HepG2 (cell line): Measurements from ENCODE around the gene NPC1. TPM values are rescaled to one million over a fixed set of nuclear protein-coding genes. Genes with fewer than 3 reads are reported as not detected.

Experiments used
- ATAC-seq: fragments of 200-7000 bp; cut with Tn5 transposase; 3 replicates; pipeline ENCODE4 v1.9.1; 2020; ENCODE audit warnings: mild to moderate bottlenecking, moderate library complexity
- BruUV-seq: library from RNA; stranded (reverse); fragments of 400-500 nt; replicated peaks from 2 replicates; lab custom pipeline; 2021; lab: Mats Ljungman, UMichigan
- CTCF ChIA-PET: fragments of 300-600 bp; formaldehyde crosslinking; extraction: SDS; loops from one replicate; lab custom pipeline; 2021; ENCODE audit warnings: low total read pairs, inconsistent platforms, low intra/inter-chr PET ratio; lab: Yijun Ruan, JAX
- POLR2A ChIA-PET: fragments of 350-600 bp; sonication (Branson Sonifier 250); formaldehyde crosslinking; loops from one replicate; lab custom pipeline; 2020; ENCODE audit warnings: antibody characterized with exemption, inconsistent platforms; lab: Yijun Ruan, JAX
- DNase-seq: peaks from one replicate; pipeline ENCODE4 v3.0.0-alpha.2; 2015; ENCODE audit warnings: low spot score
- FAIRE-seq: peaks from 3 replicates; lab custom pipeline; 2011; peaks lifted over from hg19 to GRCh38; lab: Jason Lieb, UNC
- H2AFZ ChIP-seq: one replicate; pipeline ENCODE4 v1.6.1; 2011; ENCODE audit warnings: low read length, inconsistent platforms
- H3K27ac ChIP-seq: fragments of 300-600 bp; 3 replicates; pipeline ENCODE4 v1.8.0; 2011; ENCODE audit warnings: mixed run types, mild to moderate bottlenecking, mixed read lengths, low read length, inconsistent platforms; ENCODE audit not compliant: insufficient read depth; ENCODE audit errors: extremely low read length
- H3K27me3 ChIP-seq, 2 experiments: fragments of 200-600 bp in 1 of 2; 2 replicates in 1 of 2; 3 replicates in 1 of 2; pipeline versions ENCODE4 v1.6.0 to v1.8.0; 2011; ENCODE audit warnings: low read length in 2 of 2, mild to moderate bottlenecking in 2 of 2, moderate library complexity in 2 of 2, inconsistent platforms in 1 of 2; ENCODE audit not compliant: insufficient read depth in 2 of 2, control insufficient read depth in 1 of 2
- H3K36me3 ChIP-seq, 2 experiments: fragments of 200-600 bp in 1 of 2; replicated peaks in 1 of 2; 2 replicates in 1 of 2; 3 replicates in 1 of 2; pipeline versions ENCODE4 v1.5.1 to v1.8.0; 2011; ENCODE audit warnings: low read length in 2 of 2, inconsistent platforms in 1 of 2; ENCODE audit not compliant: insufficient read depth in 2 of 2, control insufficient read depth in 1 of 2
- H3K4me1 ChIP-seq: 2 replicates; pipeline ENCODE4 v1.5.1; 2012; ENCODE audit warnings: low read length, inconsistent platforms; ENCODE audit not compliant: insufficient read depth
- H3K4me2 ChIP-seq: 2 replicates; pipeline ENCODE4 v1.6.0; 2011; ENCODE audit warnings: low read depth, low read length, inconsistent platforms
- H3K4me3 ChIP-seq, 3 experiments: fragments of 200-600 bp in 1 of 3; sonication (generic), shearing (Covaris generic) in 1 of 3; replicated peaks in 1 of 3; 2 replicates each; pipeline ENCODE4 v1.5.1; 2011 to 2016; ENCODE audit warnings: low read length in 3 of 3, inconsistent platforms in 2 of 3, low read depth in 2 of 3, mild to moderate bottlenecking in 2 of 3, control low read depth in 1 of 3, mixed read lengths in 1 of 3; ENCODE audit not compliant: insufficient read depth in 1 of 3
- H3K79me2 ChIP-seq: one replicate; pipeline ENCODE4 v1.6.1; 2011; ENCODE audit warnings: low read length, inconsistent platforms; ENCODE audit not compliant: insufficient read depth
- H3K9ac ChIP-seq: 2 replicates; pipeline ENCODE4 v1.6.0; 2011; ENCODE audit warnings: mild to moderate bottlenecking, low read depth, low read length, inconsistent platforms; ENCODE audit not compliant: insufficient read depth
- H3K9me3 ChIP-seq: 2 replicates; pipeline ENCODE4 v1.5.1; 2012; ENCODE audit warnings: mild to moderate bottlenecking, low read length
- H4K20me1 ChIP-seq: 2 replicates; pipeline ENCODE4 v1.6.0; 2011; ENCODE audit warnings: inconsistent platforms, mild to moderate bottlenecking, low read length, moderate library complexity; ENCODE audit not compliant: insufficient read depth
- FLYWCH1 ChIP-seq: sonication (generic); formaldehyde crosslinking; IDR thresholded peaks from 2 replicates; pipeline ENCODE4 v1.8.1; 2023; ENCODE audit warnings: mild to moderate bottlenecking, missing genetic modification reagents
- HMGXB4 ChIP-seq, 2 experiments: sonication (generic) in 1 of 2; formaldehyde crosslinking in 1 of 2; IDR thresholded peaks; 2 replicates each; pipeline versions ENCODE4 v1.4.0 to v1.6.1; 2018 to 2020; ENCODE audit warnings: missing genetic modification reagents in 2 of 2, borderline replicate concordance in 1 of 2, low read depth in 1 of 2, mild to moderate bottlenecking in 1 of 2, missing biosample characterization in 1 of 2
- PHF8 ChIP-seq: sonication (generic); formaldehyde crosslinking; IDR thresholded peaks from 2 replicates; pipeline ENCODE4 v1.5.0; 2020; ENCODE audit warnings: missing genetic modification reagents
- REST ChIP-seq, 2 experiments: IDR thresholded peaks; 2 replicates each; pipeline ENCODE4 v1.6.1; 2011 to 2012; ENCODE audit warnings: low read length in 2 of 2, borderline replicate concordance in 1 of 2, low read depth in 1 of 2, mild to moderate bottlenecking in 1 of 2, moderate library complexity in 1 of 2
- ZNF224 ChIP-seq: sonication (generic); formaldehyde crosslinking; IDR thresholded peaks from 2 replicates; pipeline ENCODE4 v1.5.0; 2020; ENCODE audit warnings: mild to moderate bottlenecking, missing genetic modification reagents
- ZNF235 ChIP-seq: sonication (generic); formaldehyde crosslinking; IDR thresholded peaks from 2 replicates; pipeline ENCODE4 v1.8.1; 2023; ENCODE audit warnings: mild to moderate bottlenecking, missing genetic modification reagents, borderline replicate concordance
- ZNF318 ChIP-seq: sonication (generic); formaldehyde crosslinking; IDR thresholded peaks from 2 replicates; pipeline ENCODE4 v1.4.0; 2020; ENCODE audit warnings: mild to moderate bottlenecking, missing genetic modification reagents
- ZSCAN29 ChIP-seq: sonication (generic); formaldehyde crosslinking; conservative IDR thresholded peaks from 2 replicates; pipeline ENCODE4 v1.4.0; 2020; ENCODE audit warnings: mild to moderate bottlenecking, missing genetic modification reagents
- WGBS: methylation state at CpG from one replicate; pipeline ENCODE4 v1.1.6; 2017; ENCODE audit warnings: low lambda C conversion rate; 5-methylcytosine and 5-hydroxymethylcytosine counted together
- in situ Hi-C: cut with HindIII; loops from 2 replicates; pipeline ENCODE4 v1.10.0; 2017; ENCODE audit warnings: low pct_unique_long_range_greater_than_20kb; ENCODE audit not compliant: extremely low pct_ligation_motif_present
- intact Hi-C: fragments of 100-400 bp; cut with micrococcal nuclease; formaldehyde crosslinking; loops from one replicate; pipeline ENCODE4 v1.10.0; 2022; ENCODE audit not compliant: unreplicated experiment
- polyA plus RNA-seq, 8 experiments: library from polyadenylated mRNA; depleted of rRNA in 3 of 8; stranded (reverse) in 7 of 8; unstranded in 1 of 8; fragments of >200 nt; fragmentation: Illumina TruSeq in 4 of 8; extraction: Trizol in 4 of 8; gene quantifications; 2 replicates each; pipeline versions ENCODE4 v1.2.1 to v1.2.3, GENCODE V29; 2011 to 2016; ENCODE audit warnings: low read depth in 4 of 8, missing spikeins in 1 of 8, mixed read lengths in 1 of 8; ENCODE audit not compliant: insufficient read depth in 1 of 8
- total RNA-seq, 5 experiments: library from RNA; depleted of rRNA; stranded (reverse); fragments of >200 nt; fragmentation: Illumina TruSeq; extraction: Trizol; gene quantifications; 2 replicates each; pipeline ENCODE4 v1.2.3, GENCODE V29; 2016; ENCODE audit warnings: low read depth in 1 of 5

NPC1 gene
- total and polyA plus RNA-seq, 2 of the 13 experiments (the other 11 are each of a cell fraction or from before 2014, with no cell fraction given): 46.5 to 114 TPM

GRCh38 chr18:23560186-23560585, 26.1 kb downstream of the NPC1 start:
- no peak for FAIRE-seq
- Histone ChIP-seq H3K9me3 (no peaks in the 10 kb centered on the region), H3K4me2 (no peak overlapping the region), H3K36me3 (peaks cover 23 to 55% of the 10 kb centered on the region in 2 experiments), H3K4me1 (peaks cover 45% of the 10 kb centered on the region), H3K4me3 (no peak overlapping the region), H3K9ac (no peak overlapping the region), H3K79me2 (peaks cover under 1% of the 10 kb centered on the region), H4K20me1 (no peaks in the 10 kb centered on the region), H3K27ac (no peak overlapping the region), H2AFZ (no peak overlapping the region), H3K27me3 (no peaks in the 10 kb centered on the region)
- ChIA-PET CTCF (no interaction called here), POLR2A (no interaction called here)
- intact Hi-C loops: no loop called here
- 98% methylated on average over 4 of the region's 4 CpGs for WGBS
- ATAC-seq: no peak
- in situ Hi-C loops: no loop called here
- DNase-seq: no peak
- no TSS peak for BruUV-seq
- TF ChIP-seq REST (IDR thresholded peaks at IDR 0.05; ENCODE audit: borderline replicate concordance in 1 of 2, low read depth in 1 of 2, low read length in 2 of 2) (no peak), ZNF224 (CRISPR knock-in tag) (no peak), PHF8 (CRISPR knock-in tag) (no peak), ZNF318 (no peak), HMGXB4 (CRISPR knock-in tag; IDR thresholded peaks at IDR 0.05; ENCODE audit: borderline replicate concordance in 1 of 2, low read depth in 1 of 2) (no peak), ZSCAN29 (CRISPR knock-in tag) (no peak), FLYWCH1 (CRISPR knock-in tag) (no peak), ZNF235 (CRISPR knock-in tag) (no peak)
